Pulmonary artery endothelial cell (primary cell): ENCODE results near the gene CLEC2D. TPM values are rescaled to one million over a fixed set of nuclear protein-coding genes. Genes with fewer than 3 reads are reported as not detected.
"Not testable (repeated sequence)": the region's sequence is repeated elsewhere in the genome, so short reads cannot be mapped to it uniquely, and the experiment has no call there.

Source experiments
- DNase-seq: peaks from one replicate; pipeline ENCODE4 v3.0.0-alpha.2; 2011; ENCODE audit warnings: low read depth, low spot score
- total RNA-seq: library from RNA; depleted of rRNA; stranded (reverse); fragments of >200 nt; gene quantifications from 2 replicates; pipeline ENCODE4 v1.2.3, GENCODE V29; 2014

The CLEC2D gene
- total RNA-seq, 1 donor from 2014 or later, result 0.79 TPM

- no peak for DNase-seq
Measured at GRCh38 chr12:9699269-9699897, 29.9 kb downstream of the CLEC2D start.

GRCh38 chr12:9699898-9700605 lies 30.5 kb downstream of the CLEC2D start:
- DNase-seq, result peak; percentile 79

GRCh38 chr12:9700606-9700956 lies 31.1 kb downstream of the CLEC2D start:
- DNase-seq, result no peak

- DNase-seq, result no peak
Measured at GRCh38 chr12:9701380-9702154, 32.1 kb downstream of the CLEC2D start.

- DNase-seq, result no peak
Measured at GRCh38 chr12:9702255-9702654, 32.7 kb downstream of the CLEC2D start.

- not testable (repeated sequence) for DNase-seq
Measured at GRCh38 chr12:9704561-9704960, 35.0 kb downstream of the CLEC2D start.

GRCh38 chr12:9706086-9706685 lies 36.7 kb downstream of the CLEC2D start:
- no peak for DNase-seq

- DNase-seq, result no peak
Measured at GRCh38 chr12:9707356-9707755, 37.8 kb downstream of the CLEC2D start.

- DNase-seq, result peak; percentile 19
Measured at GRCh38 chr12:9707864-9708808, 38.6 kb downstream of the CLEC2D start.

GRCh38 chr12:9708853-9709252 lies 39.3 kb downstream of the CLEC2D start:
- DNase-seq, result no peak

GRCh38 chr12:9710584-9711375 lies 41.3 kb downstream of the CLEC2D start:
- DNase-seq, result no peak

GRCh38 chr12:9711664-9712063 lies 42.2 kb downstream of the CLEC2D start:
- no peak for DNase-seq

- not testable (repeated sequence) for DNase-seq
Measured at GRCh38 chr12:9713032-9713558, 43.6 kb downstream of the CLEC2D start.

- DNase-seq, result no peak
Measured at GRCh38 chr12:9717070-9717925, 47.8 kb downstream of the CLEC2D start.

- DNase-seq, result no peak
Measured at GRCh38 chr12:9718968-9719367, 49.5 kb downstream of the CLEC2D start.

GRCh38 chr12:9719790-9720189 lies 50.3 kb downstream of the CLEC2D start:
- no peak for DNase-seq

- DNase-seq, result peak; percentile 27
Measured at GRCh38 chr12:9721394-9722092, 52.0 kb downstream of the CLEC2D start.

GRCh38 chr12:9724023-9724422 lies 54.5 kb downstream of the CLEC2D start:
- DNase-seq, result no peak
